Loucy (cell line): ENCODE results near the gene SSX2IP.

Experiments
- EZH2phosphoT487 ChIP-seq: fragments of 200-600 bp; IDR thresholded peaks from 2 replicates; pipeline ENCODE4 v1.6.1; 2018; ENCODE audit warnings: antibody characterized with exemption, mild to moderate bottlenecking, moderate library complexity, borderline replicate concordance
- TF ChIP-seq, protein P1 (sequence below): fragments of 200-600 bp; sonication (generic); conservative IDR thresholded peaks from 2 replicates; pipeline ENCODE4 v1.5.1; 2014; ENCODE audit warnings: mild to moderate bottlenecking, antibody characterized with exemption, low read length

DNA sequence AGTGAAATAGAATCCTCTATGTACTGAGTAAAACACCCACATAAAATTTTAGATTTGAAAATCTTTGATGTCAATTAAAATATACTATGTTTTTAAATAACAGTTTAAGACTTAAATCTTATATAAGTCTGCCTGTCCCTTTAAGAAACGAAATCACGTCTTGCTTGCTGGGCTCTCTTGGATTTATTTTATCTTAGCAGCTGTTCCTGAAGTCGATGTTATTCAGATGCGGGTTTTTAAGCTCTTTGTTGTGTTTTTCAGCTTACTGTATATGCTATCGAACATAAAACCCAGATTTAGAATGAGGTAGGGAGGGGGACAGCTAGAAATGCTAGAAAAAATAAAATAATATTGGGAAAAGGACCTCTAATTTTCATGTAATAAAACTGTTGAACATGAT lies 11.1 kb upstream of the SSX2IP start:
- TF ChIP-seq, protein P1, sequence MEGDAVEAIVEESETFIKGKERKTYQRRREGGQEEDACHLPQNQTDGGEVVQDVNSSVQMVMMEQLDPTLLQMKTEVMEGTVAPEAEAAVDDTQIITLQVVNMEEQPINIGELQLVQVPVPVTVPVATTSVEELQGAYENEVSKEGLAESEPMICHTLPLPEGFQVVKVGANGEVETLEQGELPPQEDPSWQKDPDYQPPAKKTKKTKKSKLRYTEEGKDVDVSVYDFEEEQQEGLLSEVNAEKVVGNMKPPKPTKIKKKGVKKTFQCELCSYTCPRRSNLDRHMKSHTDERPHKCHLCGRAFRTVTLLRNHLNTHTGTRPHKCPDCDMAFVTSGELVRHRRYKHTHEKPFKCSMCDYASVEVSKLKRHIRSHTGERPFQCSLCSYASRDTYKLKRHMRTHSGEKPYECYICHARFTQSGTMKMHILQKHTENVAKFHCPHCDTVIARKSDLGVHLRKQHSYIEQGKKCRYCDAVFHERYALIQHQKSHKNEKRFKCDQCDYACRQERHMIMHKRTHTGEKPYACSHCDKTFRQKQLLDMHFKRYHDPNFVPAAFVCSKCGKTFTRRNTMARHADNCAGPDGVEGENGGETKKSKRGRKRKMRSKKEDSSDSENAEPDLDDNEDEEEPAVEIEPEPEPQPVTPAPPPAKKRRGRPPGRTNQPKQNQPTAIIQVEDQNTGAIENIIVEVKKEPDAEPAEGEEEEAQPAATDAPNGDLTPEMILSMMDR = no peak
- TF ChIP-seq EZH2phosphoT487 = no peak
